Measurements from ENCODE around the gene CENPV. TPM values are rescaled to one million over a fixed set of nuclear protein-coding genes. Genes with fewer than 3 reads are reported as not detected.

CENPV gene
- total RNA-seq, 1 donor from 2014 or later = 17.3 TPM

- Histone ChIP-seq H3K27me3 (ENCODE audit: low read depth) (no peaks in the 10 kb centered on the region), H3K27ac (no peak overlapping the region), H3K9me3 (no peaks in the 10 kb centered on the region), H3K4me3 (no peak overlapping the region), H3K4me1 (peaks cover 25% of the 10 kb centered on the region), H3K36me3 (peaks cover 30% of the 10 kb centered on the region)
- ATAC-seq = no peak
- no peak for DNase-seq
- intact Hi-C loops (cut with DNase I) = no loop called here
- TF ChIP-seq, protein P1, sequence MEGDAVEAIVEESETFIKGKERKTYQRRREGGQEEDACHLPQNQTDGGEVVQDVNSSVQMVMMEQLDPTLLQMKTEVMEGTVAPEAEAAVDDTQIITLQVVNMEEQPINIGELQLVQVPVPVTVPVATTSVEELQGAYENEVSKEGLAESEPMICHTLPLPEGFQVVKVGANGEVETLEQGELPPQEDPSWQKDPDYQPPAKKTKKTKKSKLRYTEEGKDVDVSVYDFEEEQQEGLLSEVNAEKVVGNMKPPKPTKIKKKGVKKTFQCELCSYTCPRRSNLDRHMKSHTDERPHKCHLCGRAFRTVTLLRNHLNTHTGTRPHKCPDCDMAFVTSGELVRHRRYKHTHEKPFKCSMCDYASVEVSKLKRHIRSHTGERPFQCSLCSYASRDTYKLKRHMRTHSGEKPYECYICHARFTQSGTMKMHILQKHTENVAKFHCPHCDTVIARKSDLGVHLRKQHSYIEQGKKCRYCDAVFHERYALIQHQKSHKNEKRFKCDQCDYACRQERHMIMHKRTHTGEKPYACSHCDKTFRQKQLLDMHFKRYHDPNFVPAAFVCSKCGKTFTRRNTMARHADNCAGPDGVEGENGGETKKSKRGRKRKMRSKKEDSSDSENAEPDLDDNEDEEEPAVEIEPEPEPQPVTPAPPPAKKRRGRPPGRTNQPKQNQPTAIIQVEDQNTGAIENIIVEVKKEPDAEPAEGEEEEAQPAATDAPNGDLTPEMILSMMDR (IDR thresholded peaks at IDR 0.05) = no peak
These were observed 31.3 kb upstream of the CENPV start for GRCh38 chr17:16384557-16384956.

GRCh38 chr17:16383772-16384287 lies 30.6 kb upstream of the CENPV start:
- Histone ChIP-seq H3K4me3 (peak overlapping the region; percentile 75), H3K27ac (no peak overlapping the region), H3K27me3 (ENCODE audit: low read depth) (no peaks in the 10 kb centered on the region), H3K9me3 (no peaks in the 10 kb centered on the region), H3K36me3 (peaks cover 30% of the 10 kb centered on the region), H3K4me1 (peaks cover 25% of the 10 kb centered on the region)
- TF ChIP-seq, protein P1 (IDR thresholded peaks at IDR 0.05) = no peak
- no peak for ATAC-seq
- intact Hi-C loops (cut with DNase I) = no loop called here
- DNase-seq = no peak

GRCh38 chr17:16383216-16383615 lies 29.9 kb upstream of the CENPV start:
- no peaks in the 10 kb centered on the region for H3K27me3 ChIP-seq (ENCODE audit: low read depth)
- DNase-seq = no peak
- peak overlapping the region; percentile 75 for H3K4me3 ChIP-seq
- peaks cover 30% of the 10 kb centered on the region for H3K36me3 ChIP-seq
- H3K4me1 ChIP-seq = peaks cover 25% of the 10 kb centered on the region
- H3K9me3 ChIP-seq = no peaks in the 10 kb centered on the region
- TF ChIP-seq, protein P1 (IDR thresholded peaks at IDR 0.05) = no peak
- no peak overlapping the region for H3K27ac ChIP-seq
- intact Hi-C loops (cut with DNase I) = no loop called here
- ATAC-seq = no peak

GRCh38 chr17:16381496-16381820 lies 28.2 kb upstream of the CENPV start:
- DNase-seq (no peak), ATAC-seq (peak in 1 of 2 donors; percentile 2)
- Histone ChIP-seq H3K27me3 (ENCODE audit: low read depth) (no peaks in the 10 kb centered on the region), H3K4me3 (peak overlapping the region; percentile 75), H3K27ac (peak overlapping the region; percentile 92), H3K4me1 (peaks cover 25% of the 10 kb centered on the region), H3K36me3 (peaks cover 30% of the 10 kb centered on the region), H3K9me3 (no peaks in the 10 kb centered on the region)
- intact Hi-C loops (cut with DNase I) = no loop called here
- TF ChIP-seq, protein P1 (IDR thresholded peaks at IDR 0.05) = no peak

DNA sequence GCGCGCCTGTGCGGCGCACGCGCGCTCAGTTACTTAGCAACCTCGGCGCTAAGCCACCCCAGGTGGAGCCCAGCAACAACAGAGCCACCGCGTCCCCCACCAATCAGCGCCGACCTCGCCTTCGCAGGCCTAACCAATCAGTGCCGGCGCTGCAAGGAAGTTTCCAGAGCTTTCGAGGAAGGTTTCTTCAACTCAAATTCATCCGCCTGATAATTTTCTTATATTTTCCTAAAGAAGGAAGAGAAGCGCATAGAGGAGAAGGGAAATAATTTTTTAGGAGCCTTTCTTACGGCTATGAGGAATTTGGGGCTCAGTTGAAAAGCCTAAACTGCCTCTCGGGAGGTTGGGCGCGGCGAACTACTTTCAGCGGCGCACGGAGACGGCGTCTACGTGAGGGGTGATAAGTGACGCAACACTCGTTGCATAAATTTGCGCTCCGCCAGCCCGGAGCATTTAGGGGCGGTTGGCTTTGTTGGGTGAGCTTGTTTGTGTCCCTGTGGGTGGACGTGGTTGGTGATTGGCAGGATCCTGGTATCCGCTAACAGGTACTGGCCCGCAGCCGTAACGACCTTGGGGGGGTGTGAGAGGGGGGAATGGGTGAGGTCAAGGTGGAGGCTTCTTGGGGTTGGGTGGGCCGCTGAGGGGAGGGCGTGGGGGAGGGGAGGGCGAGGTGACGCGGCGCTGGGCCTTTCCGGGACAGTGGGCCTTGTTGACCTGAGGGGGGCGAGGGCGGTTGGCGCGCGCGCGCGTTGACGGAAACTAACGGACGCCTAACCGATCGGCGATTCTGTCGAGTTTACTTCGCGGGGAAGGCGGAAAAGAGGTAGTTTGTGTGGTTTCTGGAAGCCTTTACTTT lies 27.6 kb upstream of the CENPV start, which contains the start of gene UBB:
TSS of gene UBB (plus strand) at position 452 of the 856 bp plus-strand sequence. CDS start 817 bp downstream, outside the sequence.
- no peaks in the 10 kb centered on the region for H3K27me3 ChIP-seq (ENCODE audit: low read depth)
- no peaks in the 10 kb centered on the region for H3K9me3 ChIP-seq
- H3K4me1 ChIP-seq = peaks cover 25% of the 10 kb centered on the region
- H3K4me3 ChIP-seq = peak within 1 kb of the TSS; percentile 75
- peaks cover 30% of the 10 kb centered on the region for H3K36me3 ChIP-seq
- DNase-seq (peak; percentile 98), ATAC-seq (peak; percentile 98)
- intact Hi-C loops (cut with DNase I) = no loop called here
- TF ChIP-seq, protein P1 (IDR thresholded peaks at IDR 0.05) = no peak
- peak within 1 kb of the TSS; percentile 92 for H3K27ac ChIP-seq

Data from lower lobe of right lung (tissue), 2 donors.